Right ventricle myocardium superior (tissue), 1 donor: ENCODE data around the gene NUDT6. TPM values are rescaled to one million over a fixed set of nuclear protein-coding genes. Genes with fewer than 3 reads are reported as not detected.
"Not testable (repeated sequence)": the region's sequence is repeated elsewhere in the genome, so short reads cannot be mapped to it uniquely, and the experiment has no call there.

Experiments used
- ATAC-seq: fragments of 200-7000 bp; cut with Tn5 transposase; one replicate; pipeline ENCODE4 v1.9.1; 2020; ENCODE audit warnings: mild to moderate bottlenecking; ENCODE audit not compliant: poor library complexity
- DNase-seq: peaks from one replicate; pipeline ENCODE4 v3.0.0-alpha.2; 2020
- intact Hi-C: fragments of 100-400 bp; cut with DNase I; formaldehyde crosslinking; loops from one replicate; pipeline ENCODE4 v1.11.2; 2022
- total RNA-seq: library from RNA; stranded (reverse); fragmentation: NEBNext Ultra II Directional; extraction: Animal tissue kit (Norgen Biotek cat#: 25700); gene quantifications from one replicate; pipeline ENCODE4 v1.2.1, GENCODE V29; 2021
- donor health status: DM: no; HTN: yes; CAD: no; lungs with severe emphysema.

The NUDT6 gene
- total RNA-seq, 1 donor from 2014 or later, result 16.1 TPM

DNA sequence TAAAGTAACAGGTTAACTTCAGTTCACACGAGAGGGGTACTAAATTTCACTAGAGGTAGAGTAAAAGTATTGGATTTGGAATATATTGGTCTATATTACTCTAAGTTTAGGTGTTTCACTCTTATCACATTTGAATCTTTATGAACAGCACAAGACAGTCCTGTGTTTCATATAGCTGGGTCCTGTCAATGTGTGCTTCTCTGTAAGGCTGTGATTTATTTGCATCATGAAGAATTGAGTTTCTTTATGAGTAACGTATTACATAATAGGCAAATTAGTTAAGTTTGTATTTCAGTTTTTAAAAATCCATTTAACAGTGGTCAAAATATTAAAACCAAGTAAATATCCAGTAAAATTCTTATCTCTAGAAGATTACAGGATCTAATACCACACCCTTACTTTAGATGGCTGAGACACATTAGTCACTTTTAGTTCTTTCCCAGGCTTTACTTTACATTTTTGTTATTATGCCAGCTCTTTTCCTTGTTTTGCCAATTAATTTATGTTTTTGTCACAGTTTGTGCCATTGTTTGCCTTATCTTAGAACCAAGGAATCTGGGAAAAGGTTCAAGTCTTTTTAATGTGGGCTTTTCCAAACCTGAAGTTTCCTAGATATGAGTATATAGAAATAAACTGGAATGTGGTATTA lies 32.1 kb downstream of the NUDT6 start:
- no peak for ATAC-seq
- DNase-seq, result no peak
- intact Hi-C loops, result no loop called here

DNA sequence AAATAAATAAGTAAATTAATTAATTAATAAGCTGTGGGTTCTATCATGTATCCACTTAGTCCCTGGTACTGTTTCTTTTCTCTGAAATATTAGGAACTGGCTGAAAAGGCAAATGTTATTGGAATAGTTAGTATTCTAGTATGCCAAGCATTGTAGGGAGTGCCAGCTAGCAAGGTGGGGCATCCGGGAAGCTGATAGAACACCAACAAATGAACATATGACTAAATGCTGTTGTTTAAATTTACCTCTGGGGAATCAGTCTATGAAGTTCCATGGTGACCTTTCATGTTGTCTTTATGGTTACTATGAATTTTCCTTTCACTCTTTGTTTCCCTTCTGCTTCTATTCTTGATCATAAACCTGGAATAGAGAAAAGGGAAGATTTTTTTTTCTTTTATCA lies 32.7 kb downstream of the NUDT6 start:
- intact Hi-C loops, result no loop called here
- DNase-seq, result no peak
- ATAC-seq, result no peak

DNA sequence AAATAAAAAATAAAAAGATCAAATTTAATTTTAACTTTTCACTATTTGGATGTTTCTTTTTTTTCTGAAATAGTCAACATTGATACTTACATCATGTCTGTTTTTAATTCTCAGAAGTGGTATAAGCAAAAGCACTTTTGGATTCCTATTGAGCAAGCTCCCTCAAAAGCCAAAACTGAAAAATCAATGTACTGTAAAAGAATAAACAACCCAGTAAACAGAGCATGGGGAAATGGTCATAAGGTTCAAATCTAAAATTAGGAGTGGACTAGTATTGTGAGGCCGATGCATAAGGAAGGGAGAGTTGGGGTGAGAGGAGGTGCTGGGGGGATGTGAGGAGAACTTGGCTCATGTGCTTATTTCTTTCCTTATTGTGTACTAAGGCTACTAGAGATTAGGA lies 37.9 kb downstream of the NUDT6 start:
- ATAC-seq (no peak), DNase-seq (no peak)
- intact Hi-C loops, result no loop called here

DNA sequence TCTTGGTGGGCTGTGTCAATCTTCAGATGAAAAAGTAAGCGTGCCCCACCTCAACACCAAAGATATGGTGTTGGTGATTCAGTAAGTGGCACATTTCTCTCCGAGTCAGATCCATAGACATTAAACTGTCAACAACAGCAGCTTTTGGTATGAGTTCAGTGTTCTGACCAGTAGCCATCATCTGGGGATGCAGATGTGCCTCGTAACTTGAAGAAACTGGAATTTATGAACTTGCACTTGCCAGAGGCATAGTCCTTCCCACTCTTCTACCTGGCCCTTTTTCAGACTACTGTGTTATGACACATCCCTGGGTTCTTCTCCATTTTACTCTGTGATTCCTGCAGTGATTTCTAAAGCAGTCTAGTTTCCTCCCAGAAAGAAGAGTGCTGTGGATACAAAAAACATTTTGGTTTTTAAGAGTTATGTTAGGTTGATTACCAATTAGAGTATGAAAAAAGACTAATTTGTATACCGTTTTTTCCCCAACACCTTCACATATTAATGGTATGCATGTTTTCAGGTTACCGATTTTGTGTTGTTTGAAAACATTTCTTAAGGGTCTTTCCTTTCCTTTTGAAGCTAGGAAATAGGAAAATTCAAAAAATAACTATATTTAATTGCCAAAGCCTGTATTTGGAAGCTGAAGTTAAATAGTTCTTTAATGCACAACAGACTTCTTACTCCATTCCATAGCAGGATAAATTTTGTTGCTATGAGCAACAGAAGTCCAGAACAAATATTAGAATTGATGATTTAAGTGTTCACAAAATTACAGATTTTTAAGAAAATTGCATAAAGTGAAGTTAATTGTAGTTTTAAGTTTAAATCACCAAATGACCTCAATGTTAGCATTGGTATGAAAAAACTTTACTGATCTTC lies 39.3 kb downstream of the NUDT6 start:
- intact Hi-C loops, result no loop called here
- ATAC-seq (no peak), DNase-seq (no peak)

DNA sequence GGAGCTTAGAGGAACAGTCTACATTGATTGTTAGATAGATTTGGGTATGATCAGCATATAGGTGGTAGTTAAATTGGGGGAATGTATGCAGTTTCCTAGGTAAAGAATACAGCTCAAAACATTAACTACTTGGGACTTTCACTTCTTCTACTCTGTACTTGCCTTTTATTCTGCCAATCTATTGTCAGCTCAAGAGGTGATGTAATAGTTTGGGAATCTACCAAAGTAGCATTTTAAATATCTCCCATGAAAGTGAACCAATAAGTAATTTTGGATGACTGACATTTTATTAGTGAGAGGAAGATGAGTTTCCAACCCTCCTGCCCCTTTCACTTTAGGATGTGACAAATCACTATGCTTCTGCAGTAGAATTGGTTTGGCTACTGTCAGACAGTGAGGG lies 43.4 kb downstream of the NUDT6 start:
- ATAC-seq, result no peak
- no peak for DNase-seq
- intact Hi-C loops, result no loop called here

DNA sequence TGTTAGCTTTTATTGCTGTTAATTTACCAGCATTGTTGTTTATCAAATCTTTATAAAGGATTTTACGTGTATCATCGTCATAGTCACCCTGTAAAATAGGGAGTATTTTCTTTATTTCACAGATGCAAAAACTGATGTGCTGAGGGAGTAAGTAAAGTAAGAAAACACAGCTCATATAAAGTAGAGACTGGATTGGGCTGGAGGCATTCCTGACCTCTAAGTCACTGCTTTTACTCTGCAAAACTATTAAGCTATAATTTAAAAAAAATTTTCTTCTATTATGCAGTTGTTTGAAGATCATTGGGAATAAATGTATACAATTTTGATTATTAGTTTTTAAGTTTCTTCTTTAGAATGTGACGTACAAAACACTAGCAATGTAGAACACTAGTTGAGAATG lies 45.9 kb downstream of the NUDT6 start:
- ATAC-seq, result no peak
- intact Hi-C loops, result no loop called here
- no peak for DNase-seq

DNA sequence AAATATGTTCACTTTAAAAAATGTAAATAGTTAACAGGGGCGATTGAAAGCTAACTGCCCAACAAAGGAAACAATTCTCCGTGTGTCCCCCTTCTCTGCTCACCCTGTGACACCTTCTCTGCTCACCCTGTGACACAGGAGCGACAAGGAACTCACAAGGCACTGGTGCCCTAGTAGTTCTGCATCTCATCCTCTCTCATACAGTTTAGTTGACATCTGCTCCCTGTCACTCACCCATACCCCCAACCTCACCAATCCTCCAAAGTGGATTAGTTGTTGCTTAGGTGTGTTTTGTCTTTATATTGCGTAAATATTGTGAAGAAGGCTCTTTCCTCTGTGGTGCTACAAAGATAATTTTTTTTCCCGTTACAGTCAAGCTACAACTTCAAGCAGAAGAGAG lies 46.4 kb downstream of the NUDT6 start:
- ATAC-seq, result no peak
- no peak for DNase-seq
- intact Hi-C loops, result no loop called here

DNA sequence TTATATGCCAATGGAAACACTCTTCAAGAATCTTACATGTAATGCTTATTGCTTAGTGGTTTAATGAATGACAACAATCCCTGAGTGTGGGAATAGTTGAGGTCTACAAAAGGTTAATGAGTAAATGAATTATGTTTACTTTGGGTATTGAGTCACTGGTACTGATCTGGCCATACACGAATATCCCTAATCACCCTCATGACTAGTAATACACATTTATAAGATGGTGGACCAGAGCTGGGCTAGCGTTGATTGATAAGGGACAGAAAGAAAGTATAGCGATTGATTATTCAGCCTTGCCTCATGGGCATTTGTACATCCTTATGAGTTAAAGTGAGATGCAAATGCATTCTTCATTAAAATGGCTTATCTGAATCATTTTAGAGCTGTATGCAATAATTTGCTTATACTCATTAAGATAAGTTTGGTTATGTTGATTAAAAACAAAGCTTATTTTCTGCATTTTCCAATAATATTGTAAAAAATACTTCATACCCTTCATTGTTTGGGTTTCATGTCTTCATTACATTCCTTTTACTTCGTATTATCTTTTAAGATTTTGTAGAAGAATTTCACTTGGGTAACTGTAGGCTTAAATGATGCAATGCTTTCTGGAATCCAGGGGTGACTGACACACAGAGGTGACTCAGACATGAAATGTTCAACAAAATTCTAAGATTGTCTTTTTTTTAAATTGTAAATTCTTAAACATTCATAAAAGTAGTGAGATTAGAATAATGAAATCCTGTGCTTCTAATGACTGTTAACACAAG lies 48.4 kb downstream of the NUDT6 start:
- DNase-seq (no peak), ATAC-seq (no peak)
- intact Hi-C loops, result no loop called here

DNA sequence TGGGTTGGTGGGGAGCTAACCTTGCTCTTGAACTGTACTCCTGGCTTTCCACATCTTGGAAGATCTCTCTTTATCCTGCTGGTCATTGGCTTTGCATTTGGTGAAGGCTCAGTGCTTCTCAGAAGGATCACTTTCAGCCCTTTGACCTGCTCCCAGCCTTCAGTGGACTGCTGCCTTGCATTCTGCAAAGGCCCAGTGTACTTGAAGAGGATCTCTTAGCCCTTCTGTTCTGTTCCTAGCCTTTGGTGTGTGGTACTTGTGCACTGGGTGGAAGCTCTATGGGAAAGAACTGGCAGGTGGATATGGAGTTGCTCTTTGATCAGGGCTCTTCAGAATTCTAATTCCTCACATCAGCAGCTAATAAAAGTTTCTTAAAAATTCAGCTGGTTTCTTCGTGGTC lies 49.3 kb downstream of the NUDT6 start:
- intact Hi-C loops, result no loop called here
- ATAC-seq (no peak), DNase-seq (no peak)

DNA sequence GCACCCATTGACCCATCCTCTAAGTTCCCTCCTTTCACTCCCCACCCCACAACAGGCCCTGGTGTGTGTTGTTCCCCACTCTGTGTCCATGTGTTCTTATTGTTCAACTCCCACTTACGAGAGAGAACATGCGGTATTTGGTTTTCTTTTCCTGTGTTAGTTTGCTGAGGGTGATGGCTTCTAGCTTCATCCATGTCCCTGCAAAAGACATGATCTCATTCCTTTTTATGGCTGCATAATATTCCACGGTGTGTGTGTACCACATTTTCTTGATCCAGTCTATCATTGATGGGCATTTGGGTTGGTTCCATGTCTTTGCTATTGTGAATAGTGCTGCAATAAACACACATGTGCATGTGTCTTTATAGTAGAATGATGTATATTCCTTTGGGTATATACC lies 54.2 kb downstream of the NUDT6 start:
- DNase-seq, intact Hi-C loops, ATAC-seq: not testable (repeated sequence)

DNA sequence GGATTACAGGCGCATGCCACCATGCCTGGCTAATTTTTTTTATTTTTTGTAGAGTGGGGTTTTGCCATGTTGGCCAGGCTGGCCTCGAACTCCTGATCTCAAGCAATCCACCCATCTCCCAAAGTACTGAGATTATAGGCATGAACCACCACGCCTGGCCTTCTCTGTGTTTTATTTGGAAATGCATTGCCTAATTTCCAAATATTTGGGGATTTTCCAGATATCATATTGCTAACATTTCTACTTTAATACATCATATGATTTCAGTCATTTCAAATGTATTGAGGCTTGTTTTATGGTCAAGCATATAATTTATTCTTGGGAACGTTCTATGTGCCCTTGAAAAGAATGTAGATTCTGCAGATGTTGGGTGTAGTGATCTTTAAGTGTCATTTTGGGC lies 57.0 kb downstream of the NUDT6 start:
- intact Hi-C loops, result no loop called here
- ATAC-seq (no peak), DNase-seq (no peak)

DNA sequence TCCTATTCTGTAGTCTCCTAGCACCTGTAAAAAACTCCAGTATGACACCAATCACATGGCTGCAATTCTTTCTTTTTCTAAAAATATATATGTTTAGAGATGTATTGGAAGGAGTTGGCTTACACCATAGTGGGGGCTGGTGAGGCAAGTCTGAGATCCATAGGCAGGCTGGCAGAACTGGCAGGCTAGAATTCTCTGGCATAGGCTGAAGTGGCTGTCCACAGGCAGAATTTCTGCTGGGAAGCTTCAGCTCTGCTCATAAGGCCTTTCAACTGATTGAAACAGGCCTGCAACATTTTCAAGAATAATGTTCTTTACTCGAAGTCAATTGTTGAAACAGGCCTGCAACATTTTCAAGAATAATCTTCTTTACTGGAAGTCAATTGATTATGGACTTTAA lies 58.8 kb downstream of the NUDT6 start:
- DNase-seq, result no peak
- ATAC-seq, result peak; percentile 58
- intact Hi-C loops, result no loop called here

DNA sequence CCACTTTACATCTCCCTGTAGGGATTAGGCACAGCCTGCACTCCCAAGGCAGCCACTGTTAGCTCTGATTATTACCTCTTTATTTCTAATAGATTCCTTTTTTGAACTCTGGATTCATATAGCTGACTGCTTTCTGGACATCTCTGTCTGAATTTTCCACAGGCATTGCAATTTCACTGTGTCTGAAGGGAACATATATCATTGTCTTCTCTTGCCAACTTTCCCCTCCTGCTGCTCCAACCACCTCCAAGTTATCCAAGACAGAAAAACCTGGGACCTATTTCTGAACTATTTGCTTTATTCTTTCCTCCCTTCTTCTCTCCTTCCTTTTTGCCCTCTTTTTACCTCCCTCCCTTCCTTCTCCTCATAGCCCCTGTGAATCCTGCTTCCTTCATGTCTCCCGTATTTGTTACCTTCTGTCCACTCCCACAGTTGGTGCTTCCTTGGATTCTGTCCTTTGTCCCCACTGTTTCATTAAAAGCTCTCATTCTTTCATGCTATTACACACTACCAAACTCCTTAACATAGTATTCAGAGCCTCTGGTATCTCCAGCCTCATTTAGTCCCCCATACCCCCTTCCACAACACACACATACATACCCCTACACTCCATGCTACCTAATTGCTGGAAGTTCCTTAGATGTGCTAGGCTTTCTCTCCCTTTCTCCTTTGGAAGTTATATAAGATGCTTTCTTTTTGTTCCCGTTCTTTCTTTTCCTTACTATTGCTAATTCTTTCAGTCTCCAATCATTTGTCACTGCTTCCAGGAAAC lies 61.0 kb downstream of the NUDT6 start:
- no peak for DNase-seq
- ATAC-seq, result no peak
- intact Hi-C loops, result no loop called here

DNA sequence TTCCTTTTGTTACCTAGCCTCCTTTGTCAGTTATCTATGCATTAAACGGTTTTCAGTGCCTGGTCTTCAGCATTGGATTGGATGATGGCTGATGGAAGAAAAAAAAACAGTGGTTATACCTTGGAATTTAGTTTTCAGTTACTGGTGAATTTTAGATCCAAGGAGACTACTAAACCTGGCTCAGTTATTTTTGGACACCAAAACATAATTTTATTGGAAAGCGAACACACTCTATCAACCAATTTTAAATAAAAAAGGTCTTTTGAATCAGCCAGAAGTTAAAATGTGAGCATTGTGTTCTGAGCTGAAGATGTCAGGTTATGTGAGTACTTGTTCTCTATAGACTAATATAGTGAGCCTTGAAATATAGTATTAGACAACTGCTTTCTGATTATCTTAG lies 63.7 kb downstream of the NUDT6 start:
- intact Hi-C loops, result no loop called here

DNA sequence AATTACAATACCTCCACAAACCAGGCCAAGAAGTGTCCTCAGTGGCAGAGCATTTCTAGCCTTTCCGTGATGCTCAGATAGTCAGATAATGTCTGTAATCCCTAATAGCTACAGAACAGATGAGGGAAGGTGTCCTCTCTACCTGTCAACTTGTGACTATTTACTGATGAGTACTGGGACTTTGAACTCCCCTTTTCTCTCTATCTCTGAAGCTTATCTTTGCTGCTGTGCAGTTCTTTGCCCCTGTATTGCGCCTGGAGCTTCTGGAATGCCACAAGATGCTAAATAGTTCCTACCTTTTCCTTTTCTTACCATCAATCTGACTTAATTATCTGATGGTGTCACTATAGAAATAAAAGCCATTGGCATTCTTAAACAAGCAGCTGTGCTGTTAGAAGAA lies 65.2 kb downstream of the NUDT6 start:
- intact Hi-C loops, result no loop called here
- no peak for DNase-seq
- ATAC-seq, result no peak

More for the DNA sequence above, 63.7 kb downstream of the NUDT6 start:
- ATAC-seq (no peak), DNase-seq (no peak)

DNA sequence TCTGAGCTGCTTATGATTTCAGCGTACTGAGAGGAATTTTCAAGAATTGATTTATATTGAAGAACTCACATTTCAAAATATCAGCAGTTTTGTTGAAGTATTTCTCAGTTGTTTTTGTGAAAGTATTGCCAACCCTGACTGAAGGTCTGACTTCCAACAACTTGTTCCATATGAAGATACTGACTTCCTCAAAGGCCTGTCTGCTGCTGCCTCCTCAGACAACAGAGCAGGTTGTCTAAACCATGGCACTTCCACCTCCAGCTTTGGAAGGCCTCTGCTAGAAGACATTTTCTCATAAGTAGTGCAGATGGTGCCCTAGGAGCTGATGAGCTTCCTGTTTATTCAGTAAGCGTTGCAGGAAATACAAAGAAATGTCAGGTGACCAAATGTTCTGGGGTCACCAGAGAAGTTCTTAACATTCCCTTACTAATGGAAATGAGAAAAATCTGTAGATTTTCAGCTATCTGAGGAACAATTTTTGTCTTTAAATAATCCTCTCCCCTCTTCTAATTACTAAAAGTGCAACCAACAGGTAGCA lies 67.0 kb downstream of the NUDT6 start:
- intact Hi-C loops, result no loop called here
- ATAC-seq (no peak), DNase-seq (no peak)

DNA sequence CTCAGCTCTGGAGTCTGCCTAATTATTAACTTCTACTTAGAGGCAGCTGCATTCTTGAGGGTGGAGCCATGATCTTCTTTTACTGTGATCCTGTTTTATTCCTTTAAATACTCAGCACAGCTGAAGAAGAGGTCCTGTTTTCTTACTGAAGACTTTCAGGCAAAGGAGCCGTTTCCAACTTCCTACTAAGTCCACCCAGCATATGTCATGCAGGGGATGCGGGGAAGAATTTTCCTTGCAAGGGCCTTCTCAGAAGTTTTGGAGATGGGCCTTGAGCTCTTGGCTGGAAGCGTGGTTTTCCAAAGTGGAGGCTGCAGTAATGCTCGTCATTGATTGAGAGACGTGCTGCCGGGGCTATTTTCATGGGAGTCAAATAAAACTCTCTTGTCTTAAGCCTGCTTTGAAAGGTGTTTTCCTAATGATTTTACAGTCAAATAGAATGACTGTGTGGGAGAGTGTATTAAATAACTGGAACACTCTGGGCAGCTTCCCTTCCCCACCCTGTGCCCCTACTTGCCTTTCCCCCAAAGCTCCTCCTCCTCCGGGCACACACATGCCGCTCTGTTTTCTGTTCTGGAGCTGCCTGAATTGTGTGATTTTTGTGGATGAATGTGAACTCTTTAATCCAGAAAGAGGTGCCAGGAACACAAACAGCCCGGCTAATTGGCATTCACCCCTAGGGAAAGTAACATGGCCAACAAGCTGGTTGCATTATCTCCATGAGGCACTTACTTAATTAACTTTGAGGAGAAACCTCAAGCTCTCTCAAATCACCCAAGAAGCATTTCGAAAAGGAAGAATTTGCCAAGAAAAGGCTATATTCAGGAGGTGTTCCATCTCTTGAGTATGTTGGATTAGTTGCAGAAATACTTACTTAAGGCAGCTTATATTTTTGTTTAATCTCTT lies 67.7 kb downstream of the NUDT6 start:
- DNase-seq (no peak), ATAC-seq (peak; percentile 34)
- intact Hi-C loops, result no loop called here

DNA sequence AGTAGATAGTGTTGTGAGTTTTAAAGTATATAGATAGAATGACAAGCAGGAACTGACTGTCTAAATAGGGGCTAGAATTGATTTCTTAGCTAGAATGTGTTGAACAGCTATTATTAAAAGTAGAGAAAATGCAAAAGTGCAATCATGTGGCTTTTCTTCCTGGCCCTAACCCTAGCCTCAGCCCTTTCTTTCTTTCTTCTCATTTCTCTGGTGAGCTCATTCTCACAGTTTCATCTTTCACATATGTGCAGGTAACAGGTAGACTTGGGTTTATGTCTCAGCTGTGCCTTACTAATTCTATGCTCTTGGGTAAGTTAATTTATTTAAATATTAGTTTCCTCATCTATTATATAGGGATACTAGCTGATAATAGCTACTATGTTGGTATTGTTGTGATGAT lies 70.8 kb downstream of the NUDT6 start:
- ATAC-seq (no peak), DNase-seq (no peak)
- intact Hi-C loops, result no loop called here
